Liver (tissue), 9 donors: Measurements from ENCODE around the gene ZNRF3. TPM values are rescaled to one million over a fixed set of nuclear protein-coding genes. Genes with fewer than 3 reads are reported as not detected.

Source experiments
- DNase-seq: peaks from one replicate; pipeline ENCODE4 v3.0.0-alpha.2; 2017; ENCODE audit warnings: low spot score
- H3K27ac ChIP-seq, 2 donors: one replicate each; pipeline ENCODE4 v1.7.0; 2013; ENCODE audit warnings: inconsistent platforms in 2 of 2, low read length in 2 of 2, control low read depth in 1 of 2, low read depth in 1 of 2, mild to moderate bottlenecking in 1 of 2
- H3K27me3 ChIP-seq, 4 donors: one replicate each; pipeline versions ENCODE4 v1.6.1 to v1.7.0; 2013; ENCODE audit warnings: low read length in 3 of 4, inconsistent platforms in 1 of 4, mild to moderate bottlenecking in 1 of 4, moderate library complexity in 1 of 4; ENCODE audit not compliant: control insufficient read depth in 4 of 4, insufficient read depth in 4 of 4
- H3K36me3 ChIP-seq, 4 donors: one replicate each; pipeline versions ENCODE4 v1.6.1 to v1.7.0; 2013; ENCODE audit warnings: low read length in 3 of 4, mild to moderate bottlenecking in 3 of 4, low read depth in 1 of 4, moderate library complexity in 1 of 4; ENCODE audit not compliant: control insufficient read depth in 4 of 4, insufficient read depth in 3 of 4
- H3K4me1 ChIP-seq, 4 donors: one replicate each; pipeline versions ENCODE4 v1.6.1 to v1.7.0; 2013; ENCODE audit warnings: low read length in 3 of 4, mild to moderate bottlenecking in 3 of 4, moderate library complexity in 1 of 4; ENCODE audit not compliant: control insufficient read depth in 4 of 4, insufficient read depth in 4 of 4
- H3K4me3 ChIP-seq, 3 donors: one replicate each; pipeline versions ENCODE4 v1.6.1 to v1.7.0; 2013; ENCODE audit warnings: low read length in 3 of 3, control low read depth in 1 of 3, low read depth in 1 of 3, mild to moderate bottlenecking in 1 of 3
- H3K9ac ChIP-seq, 2 donors: one replicate each; pipeline ENCODE4 v1.7.0; 2013; ENCODE audit warnings: low read length in 2 of 2, mild to moderate bottlenecking in 2 of 2, moderate library complexity in 2 of 2, control low read depth in 1 of 2, low read depth in 1 of 2
- H3K9me3 ChIP-seq, 4 donors: one replicate each; pipeline versions ENCODE4 v1.6.1 to v1.7.0; 2013; ENCODE audit warnings: low read length in 3 of 4; ENCODE audit not compliant: control insufficient read depth in 4 of 4
- ATF3 ChIP-seq: IDR thresholded peaks from 2 replicates; pipeline ENCODE4 v1.6.1; 2016; ENCODE audit warnings: antibody characterized with exemption
- EGR1 ChIP-seq, 2 donors: IDR thresholded peaks; 2 replicates each; pipeline ENCODE4 v1.6.1; 2016 to 2018; ENCODE audit warnings: antibody characterized with exemption in 2 of 2, low read depth in 2 of 2
- FOXA1 ChIP-seq: IDR thresholded peaks from 2 replicates; pipeline ENCODE4 v1.6.1; 2016; ENCODE audit warnings: antibody characterized with exemption
- FOXA2 ChIP-seq: IDR thresholded peaks from 2 replicates; pipeline ENCODE4 v1.6.1; 2016; ENCODE audit warnings: antibody characterized with exemption
- GABPA ChIP-seq, 2 donors: IDR thresholded peaks in 1 of 2; conservative IDR thresholded peaks in 1 of 2; 2 replicates each; pipeline ENCODE4 v1.6.1; 2016; ENCODE audit warnings: antibody characterized with exemption in 2 of 2, mild to moderate bottlenecking in 1 of 2, moderate library complexity in 1 of 2
- HNF4A ChIP-seq, 2 donors: conservative IDR thresholded peaks; 2 replicates each; pipeline ENCODE4 v1.6.1; 2016; ENCODE audit warnings: antibody characterized with exemption in 2 of 2, mild to moderate bottlenecking in 2 of 2
- HNF4G ChIP-seq: IDR thresholded peaks from 2 replicates; pipeline ENCODE4 v1.6.1; 2016; ENCODE audit warnings: antibody characterized with exemption
- JUND ChIP-seq, 2 donors: IDR thresholded peaks; 2 replicates each; pipeline ENCODE4 v1.6.1; 2016; ENCODE audit warnings: antibody characterized with exemption in 2 of 2
- MAX ChIP-seq: IDR thresholded peaks from 2 replicates; pipeline ENCODE4 v1.6.1; 2016; ENCODE audit warnings: antibody characterized with exemption
- NR2F2 ChIP-seq: IDR thresholded peaks from 2 replicates; pipeline ENCODE4 v1.6.1; 2016; ENCODE audit warnings: antibody characterized with exemption
- RAD21 ChIP-seq, 2 donors: IDR thresholded peaks; 2 replicates each; pipeline ENCODE4 v1.6.1; 2016; ENCODE audit warnings: antibody characterized with exemption in 2 of 2, mild to moderate bottlenecking in 2 of 2
- REST ChIP-seq: IDR thresholded peaks from 2 replicates; pipeline ENCODE4 v1.6.1; 2016; ENCODE audit warnings: antibody characterized with exemption, mild to moderate bottlenecking
- RXRA ChIP-seq, 2 donors: IDR thresholded peaks; 2 replicates each; pipeline ENCODE4 v1.6.1; 2017 to 2018; ENCODE audit warnings: antibody characterized with exemption in 2 of 2, mild to moderate bottlenecking in 1 of 2
- SP1 ChIP-seq: IDR thresholded peaks from 2 replicates; pipeline ENCODE4 v1.6.1; 2018; ENCODE audit warnings: antibody characterized with exemption, mild to moderate bottlenecking
- TAF1 ChIP-seq: conservative IDR thresholded peaks from 2 replicates; pipeline ENCODE4 v1.6.1; 2016; ENCODE audit warnings: antibody characterized with exemption, mild to moderate bottlenecking
- YY1 ChIP-seq: IDR thresholded peaks from 2 replicates; pipeline ENCODE4 v1.6.1; 2016; ENCODE audit warnings: antibody characterized with exemption, mild to moderate bottlenecking
- WGBS: extraction: QIAGEN DNeasy Blood & Tissue Kit; methylation state at CpG from one replicate; pipeline ENCODE4 v1.1.7; 2013; 5-methylcytosine and 5-hydroxymethylcytosine counted together
- polyA plus RNA-seq, 2 donors: library from polyadenylated mRNA; stranded (reverse) in 1 of 2; unstranded in 1 of 2; fragments of 200-250 nt in 1 of 2; fragments of >200 nt in 1 of 2; fragmentation: Nextera tagmentation in 1 of 2; extraction: Ambion mirVana in 1 of 2; gene quantifications; one replicate each; pipeline versions ENCODE4 v1.2.1 to v1.2.3, GENCODE V29; 2013 to 2015
- total RNA-seq, 2 donors: library from RNA; depleted of rRNA; stranded (reverse); fragments of >200 nt; gene quantifications; one replicate each; pipeline ENCODE4 v1.2.3, GENCODE V29; 2014
- TF ChIP-seq, protein P1 (sequence below): fragments of 150-350 bp; IDR thresholded peaks from 2 replicates; pipeline ENCODE4 v1.5.1; 2017; ENCODE audit warnings: improper control_type of control experiment, low read depth, low read length; ENCODE audit not compliant: missing input control
- TF ChIP-seq, protein P2 (sequence below): IDR thresholded peaks from 2 replicates; pipeline ENCODE4 v1.6.1; 2016; ENCODE audit warnings: antibody characterized with exemption
- donor health status: healthy.
- donor health status: healthy.
- donor health status: healthy.
- donor health status: healthy.
- donor health status: healthy.

The ZNRF3 gene
- total and polyA plus RNA-seq, 4 donors, result 2.2 to 5.9 (median 4.7) TPM

DNA sequence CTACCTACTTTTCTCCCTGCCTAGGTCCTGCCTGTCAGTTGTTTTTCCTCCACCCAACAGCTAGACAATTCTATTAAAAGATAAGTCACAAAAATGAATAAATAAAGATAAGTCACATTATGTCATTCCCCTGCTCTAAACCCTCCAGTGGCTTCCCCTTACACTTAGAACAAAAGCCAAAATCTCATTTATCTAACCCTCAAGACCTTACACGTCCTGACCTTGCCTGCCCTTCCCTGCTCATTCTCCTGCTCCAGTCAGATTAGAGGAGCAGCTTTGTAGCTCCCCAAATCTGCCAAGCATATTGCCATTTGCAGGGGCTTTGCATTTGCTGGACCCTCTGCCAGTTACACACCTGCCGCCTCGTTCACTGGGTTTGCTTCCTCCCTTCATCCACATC is 206.1 kb downstream of the ZNRF3 start:
- H3K9me3 ChIP-seq, result no peaks in the 10 kb centered on the region
- WGBS, result 61% methylated on average over 3 of the region's 3 CpGs
- no peak for TF ChIP-seq YY1
- no peak for TF ChIP-seq GABPA (IDR thresholded peaks at IDR 0.05 in 1 of 2, conservative IDR thresholded peaks at IDR 0.05 in 1 of 2)
- TF ChIP-seq RAD21 (IDR thresholded peaks at IDR 0.05), result no peak
- no peak for TF ChIP-seq HNF4A (conservative IDR thresholded peaks at IDR 0.05)
- no peak for TF ChIP-seq NR2F2
- TF ChIP-seq, protein P1, sequence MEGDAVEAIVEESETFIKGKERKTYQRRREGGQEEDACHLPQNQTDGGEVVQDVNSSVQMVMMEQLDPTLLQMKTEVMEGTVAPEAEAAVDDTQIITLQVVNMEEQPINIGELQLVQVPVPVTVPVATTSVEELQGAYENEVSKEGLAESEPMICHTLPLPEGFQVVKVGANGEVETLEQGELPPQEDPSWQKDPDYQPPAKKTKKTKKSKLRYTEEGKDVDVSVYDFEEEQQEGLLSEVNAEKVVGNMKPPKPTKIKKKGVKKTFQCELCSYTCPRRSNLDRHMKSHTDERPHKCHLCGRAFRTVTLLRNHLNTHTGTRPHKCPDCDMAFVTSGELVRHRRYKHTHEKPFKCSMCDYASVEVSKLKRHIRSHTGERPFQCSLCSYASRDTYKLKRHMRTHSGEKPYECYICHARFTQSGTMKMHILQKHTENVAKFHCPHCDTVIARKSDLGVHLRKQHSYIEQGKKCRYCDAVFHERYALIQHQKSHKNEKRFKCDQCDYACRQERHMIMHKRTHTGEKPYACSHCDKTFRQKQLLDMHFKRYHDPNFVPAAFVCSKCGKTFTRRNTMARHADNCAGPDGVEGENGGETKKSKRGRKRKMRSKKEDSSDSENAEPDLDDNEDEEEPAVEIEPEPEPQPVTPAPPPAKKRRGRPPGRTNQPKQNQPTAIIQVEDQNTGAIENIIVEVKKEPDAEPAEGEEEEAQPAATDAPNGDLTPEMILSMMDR, result no peak
- TF ChIP-seq HNF4G, result no peak
- TF ChIP-seq MAX, result no peak
- TF ChIP-seq FOXA2, result no peak
- TF ChIP-seq, protein P2, sequence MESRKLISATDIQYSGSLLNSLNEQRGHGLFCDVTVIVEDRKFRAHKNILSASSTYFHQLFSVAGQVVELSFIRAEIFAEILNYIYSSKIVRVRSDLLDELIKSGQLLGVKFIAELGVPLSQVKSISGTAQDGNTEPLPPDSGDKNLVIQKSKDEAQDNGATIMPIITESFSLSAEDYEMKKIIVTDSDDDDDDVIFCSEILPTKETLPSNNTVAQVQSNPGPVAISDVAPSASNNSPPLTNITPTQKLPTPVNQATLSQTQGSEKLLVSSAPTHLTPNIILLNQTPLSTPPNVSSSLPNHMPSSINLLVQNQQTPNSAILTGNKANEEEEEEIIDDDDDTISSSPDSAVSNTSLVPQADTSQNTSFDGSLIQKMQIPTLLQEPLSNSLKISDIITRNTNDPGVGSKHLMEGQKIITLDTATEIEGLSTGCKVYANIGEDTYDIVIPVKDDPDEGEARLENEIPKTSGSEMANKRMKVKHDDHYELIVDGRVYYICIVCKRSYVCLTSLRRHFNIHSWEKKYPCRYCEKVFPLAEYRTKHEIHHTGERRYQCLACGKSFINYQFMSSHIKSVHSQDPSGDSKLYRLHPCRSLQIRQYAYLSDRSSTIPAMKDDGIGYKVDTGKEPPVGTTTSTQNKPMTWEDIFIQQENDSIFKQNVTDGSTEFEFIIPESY, result no peak
- TF ChIP-seq JUND (IDR thresholded peaks at IDR 0.05), result no peak
- no peak for TF ChIP-seq RXRA (IDR thresholded peaks at IDR 0.05)
- no peak for TF ChIP-seq SP1
- H3K4me3 ChIP-seq, result no peak overlapping the region
- peaks cover 0 to 28% (median 17%) of the 10 kb centered on the region in 4 donors for H3K4me1 ChIP-seq
- no peak overlapping the region for H3K27ac ChIP-seq
- no peak overlapping the region for H3K9ac ChIP-seq
- no peaks in the 10 kb centered on the region for H3K36me3 ChIP-seq
- DNase-seq, result no peak
- H3K27me3 ChIP-seq, result no peaks in the 10 kb centered on the region

- Histone ChIP-seq H3K4me3 (no peak overlapping the region), H3K9me3 (no peaks in the 10 kb centered on the region), H3K4me1 (peaks cover 0 to 28% (median 17%) of the 10 kb centered on the region in 4 donors), H3K9ac (no peak overlapping the region), H3K27me3 (no peaks in the 10 kb centered on the region), H3K27ac (no peak overlapping the region), H3K36me3 (no peaks in the 10 kb centered on the region)
- no peak for DNase-seq
- TF ChIP-seq ATF3 (no peak), TAF1 (no peak), MAX (no peak), FOXA2 (no peak), JUND (IDR thresholded peaks at IDR 0.05) (no peak), SP1 (no peak), YY1 (no peak), HNF4G (no peak), HNF4A (conservative IDR thresholded peaks at IDR 0.05) (no peak), RAD21 (IDR thresholded peaks at IDR 0.05) (no peak), RXRA (IDR thresholded peaks at IDR 0.05) (no peak), EGR1 (IDR thresholded peaks at IDR 0.05; ENCODE audit: low read depth in 2 of 2) (no peak), NR2F2 (no peak), GABPA (IDR thresholded peaks at IDR 0.05 in 1 of 2, conservative IDR thresholded peaks at IDR 0.05 in 1 of 2) (no peak), FOXA1 (no peak), REST (no peak)
- TF ChIP-seq, protein P1, result no peak
- TF ChIP-seq, protein P2, result no peak
- 83% methylated on average over 3 of the region's 3 CpGs for WGBS
These were observed 206.7 kb downstream of the ZNRF3 start for GRCh38 chr22:29090039-29090438.
